NCI-H2081 treated with DMSO at 0.1 percent for 48 hours (cell line): ENCODE results near the gene TSC22D1.
"Not testable (repeated sequence)": the region's sequence is repeated elsewhere in the genome, so short reads cannot be mapped to it uniquely, and the experiment has no call there.

ENCODE experiments used
- DNase-seq: peaks from one replicate; lab custom pipeline; 2025; lab: John Stamatoyannopoulos, UW

TSC22D1 gene

DNA sequence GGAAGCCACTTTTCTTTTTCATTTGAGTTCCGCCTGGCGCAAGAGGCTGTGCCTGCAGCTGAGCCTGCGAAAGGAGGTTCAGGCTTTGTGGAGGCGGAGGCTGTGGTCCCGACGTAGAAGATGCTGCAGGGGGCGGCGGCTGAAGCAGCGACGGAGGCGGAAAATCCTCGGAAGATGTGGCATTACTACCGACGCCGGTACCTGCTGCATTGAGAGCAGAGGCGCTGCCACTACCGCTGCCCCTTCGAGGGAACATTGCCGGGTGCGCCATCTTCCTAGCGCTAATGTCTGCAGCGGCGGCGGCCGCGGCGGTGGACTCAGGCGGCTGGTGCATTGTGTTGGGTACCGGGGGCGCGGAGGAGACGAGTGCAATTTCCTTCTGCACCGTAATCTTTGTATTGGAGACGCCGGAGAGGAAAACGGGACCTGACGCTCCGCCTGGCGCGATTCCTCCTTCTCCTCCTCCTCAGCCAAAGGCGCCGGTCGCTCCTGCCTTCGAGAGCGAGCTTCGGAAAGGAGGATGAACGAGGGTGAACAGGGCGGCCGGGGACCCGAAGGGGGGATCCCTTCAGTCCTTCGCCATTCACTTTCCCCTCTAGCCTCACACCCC lies at the start of gene TSC22D1:
TSS of gene TSC22D1 (minus strand) at position 590 of the 610 bp plus-strand sequence. CDS start at position 334, 256 bp downstream.
- DNase-seq: no peak

DNA sequence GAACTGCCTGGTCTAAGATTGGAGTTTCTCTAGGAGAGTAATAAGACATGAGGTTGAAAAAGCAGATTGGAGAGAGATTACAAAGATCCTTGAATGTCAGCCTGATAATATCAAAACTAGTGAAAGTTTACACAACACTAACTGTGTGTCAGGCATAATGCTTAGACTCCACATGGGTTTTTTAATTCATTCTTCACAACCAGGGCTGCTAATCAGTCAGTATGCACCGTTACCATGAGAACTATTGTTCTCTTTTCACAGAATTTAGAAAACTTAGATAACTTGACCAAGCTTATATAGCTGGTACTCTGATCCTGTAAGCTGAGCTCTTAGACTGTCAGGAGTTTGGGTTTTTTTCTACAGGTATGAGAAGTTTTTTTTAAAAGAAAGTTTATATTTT lies 46.6 kb upstream of the TSC22D1 start:
- no peak for DNase-seq

DNA sequence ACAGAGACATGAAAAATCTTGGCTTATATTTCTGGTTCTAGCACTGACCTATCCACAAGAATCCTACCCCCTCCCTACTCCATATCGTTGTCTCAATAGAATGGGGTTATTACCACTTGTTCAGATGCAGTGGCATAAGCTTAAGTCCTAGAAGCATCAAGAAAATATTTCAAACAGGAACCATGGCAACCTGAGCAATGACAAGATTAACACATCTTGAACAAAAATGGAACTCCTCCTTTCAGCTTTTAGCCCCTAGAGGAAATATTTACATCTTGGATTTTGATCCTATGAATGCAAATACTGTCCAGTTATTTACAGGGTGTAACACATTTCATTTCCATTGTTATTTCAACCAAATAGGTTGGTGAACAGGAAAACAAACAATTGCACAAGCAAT lies 46.1 kb upstream of the TSC22D1 start:
- no peak for DNase-seq

DNA sequence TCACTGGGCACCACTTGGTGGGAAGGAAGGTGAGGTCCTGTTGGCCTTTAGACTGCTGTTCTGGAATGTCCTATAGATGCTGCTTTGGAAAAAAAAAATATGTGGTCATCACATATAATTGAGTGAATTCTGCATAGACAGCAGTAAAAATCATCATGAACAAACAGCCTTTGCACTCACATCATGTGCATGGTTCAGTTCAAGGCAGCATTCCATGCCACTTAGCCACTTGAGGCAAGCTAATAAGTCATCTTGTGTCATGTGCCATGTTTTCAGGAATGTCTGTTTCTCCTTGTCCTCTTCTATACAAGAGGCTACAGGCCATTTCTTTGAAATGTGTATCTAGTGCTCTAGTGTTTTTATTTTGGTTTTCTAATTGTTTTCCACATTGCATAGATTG lies 43.9 kb upstream of the TSC22D1 start:
- no peak for DNase-seq

DNA sequence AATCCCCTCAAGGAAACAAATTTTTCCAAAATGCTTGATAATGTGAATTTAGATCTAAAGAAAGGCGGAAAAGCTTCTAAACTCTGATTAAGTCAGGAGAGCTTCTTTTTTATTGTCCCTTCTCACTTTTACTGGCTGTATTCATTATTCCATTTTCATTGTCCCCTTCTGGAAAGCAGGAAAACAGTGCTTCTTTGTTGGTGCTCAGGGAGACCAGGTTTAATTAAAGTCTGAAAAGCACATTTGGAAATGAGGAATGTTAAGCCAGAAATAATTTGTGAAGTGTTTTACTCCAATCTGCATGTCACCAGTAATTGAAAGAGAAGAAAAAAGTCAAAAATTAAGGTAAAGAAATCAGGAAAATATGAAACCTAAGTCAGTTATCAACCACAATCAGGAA lies 43.5 kb upstream of the TSC22D1 start:
- DNase-seq: no peak

DNA sequence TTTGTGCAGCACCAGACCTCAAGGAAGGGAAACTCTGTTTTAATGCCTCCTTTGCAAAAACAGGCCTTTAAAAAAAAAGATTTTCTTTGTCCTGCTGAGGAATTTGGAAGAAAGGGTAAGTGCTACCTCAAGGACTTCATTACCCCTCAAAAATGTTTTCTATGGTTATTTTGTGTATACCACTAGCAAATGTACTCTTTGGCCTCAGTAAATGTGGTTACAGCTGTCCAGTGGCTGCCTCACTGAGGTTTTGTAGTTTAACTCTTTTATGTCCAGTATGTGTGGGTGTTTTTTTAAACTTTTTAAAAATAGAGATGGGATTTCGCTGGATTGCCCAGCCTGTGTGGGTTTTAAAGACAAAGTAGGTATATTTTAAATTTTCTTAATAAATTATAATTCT lies 42.2 kb upstream of the TSC22D1 start:
- DNase-seq: no peak

DNA sequence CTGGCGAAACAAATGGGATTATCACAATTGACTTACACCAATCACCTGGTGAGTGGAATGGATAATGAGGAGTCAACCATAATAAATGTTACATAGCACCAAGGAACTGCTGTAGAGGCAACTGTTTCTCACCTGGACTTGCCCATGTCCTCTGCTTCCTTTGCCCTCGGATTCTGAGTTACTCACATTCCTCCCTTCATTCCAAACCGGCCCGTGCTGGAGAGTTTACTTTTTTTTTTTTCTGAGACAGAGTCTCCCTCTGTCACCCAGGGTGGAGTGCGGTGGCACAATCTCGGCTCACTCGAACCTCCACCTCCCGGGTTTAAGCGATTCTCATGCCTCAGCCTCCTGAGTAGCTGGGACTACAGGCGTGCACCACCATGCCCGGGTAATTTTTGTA lies 41.5 kb upstream of the TSC22D1 start:
- no peak for DNase-seq

DNA sequence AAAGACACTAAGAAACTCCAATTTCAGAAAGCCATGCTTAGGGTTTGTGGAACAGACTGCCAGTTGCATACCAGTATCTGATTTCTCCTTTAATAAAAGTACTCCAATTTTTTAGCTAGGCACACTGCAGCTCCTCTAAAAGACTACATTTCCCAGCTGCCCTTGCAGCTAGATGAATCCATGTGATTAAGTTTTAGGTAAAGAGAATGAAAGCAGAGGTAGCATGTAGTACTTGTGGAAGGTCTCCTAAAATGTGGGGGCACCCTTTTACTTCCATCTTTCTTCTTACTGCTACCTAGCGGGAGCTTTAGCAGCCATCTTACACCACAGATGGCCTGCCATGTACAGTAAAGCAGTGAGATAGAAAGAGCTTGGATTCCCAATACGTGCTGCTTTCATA lies 33.0 kb upstream of the TSC22D1 start:
- no peak for DNase-seq

DNA sequence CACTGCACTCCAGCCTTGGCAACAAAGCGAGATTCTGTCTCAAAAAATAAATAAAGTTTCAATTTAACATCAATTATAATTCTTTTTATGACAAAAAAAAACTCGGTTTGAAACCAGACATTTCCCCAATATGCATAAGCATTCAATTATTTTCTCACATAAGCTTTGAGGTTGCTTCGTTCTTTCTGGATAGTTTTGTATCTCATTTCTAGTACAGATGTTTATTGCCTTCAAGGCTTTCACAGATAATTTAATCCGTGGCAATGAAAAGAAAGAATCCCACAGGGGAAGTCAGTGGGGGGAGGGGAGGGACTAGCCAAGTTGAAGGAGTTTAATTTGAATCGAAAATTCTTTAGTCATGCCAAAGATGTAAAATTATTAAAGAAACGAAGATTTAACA lies 29.6 kb upstream of the TSC22D1 start:
- no peak for DNase-seq

DNA sequence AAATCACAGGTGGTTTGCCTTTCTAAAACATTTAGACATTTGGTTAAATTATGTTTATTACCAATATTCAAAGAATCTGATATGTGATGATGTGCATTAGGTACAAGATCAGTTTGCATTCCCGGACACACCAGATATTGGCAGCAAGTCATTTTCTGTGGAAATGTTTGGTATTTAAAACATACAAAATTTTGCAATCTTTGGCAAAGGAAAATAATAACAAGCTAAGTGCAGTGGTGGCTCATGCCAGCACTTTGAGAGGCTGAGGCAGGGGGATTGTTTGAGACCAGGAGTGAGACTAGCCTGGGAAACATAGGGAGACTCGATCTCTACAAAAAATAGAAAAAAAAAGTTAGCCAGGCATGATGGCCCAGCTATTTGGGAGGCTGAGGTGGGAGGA lies 29.1 kb upstream of the TSC22D1 start:
- no peak for DNase-seq

DNA sequence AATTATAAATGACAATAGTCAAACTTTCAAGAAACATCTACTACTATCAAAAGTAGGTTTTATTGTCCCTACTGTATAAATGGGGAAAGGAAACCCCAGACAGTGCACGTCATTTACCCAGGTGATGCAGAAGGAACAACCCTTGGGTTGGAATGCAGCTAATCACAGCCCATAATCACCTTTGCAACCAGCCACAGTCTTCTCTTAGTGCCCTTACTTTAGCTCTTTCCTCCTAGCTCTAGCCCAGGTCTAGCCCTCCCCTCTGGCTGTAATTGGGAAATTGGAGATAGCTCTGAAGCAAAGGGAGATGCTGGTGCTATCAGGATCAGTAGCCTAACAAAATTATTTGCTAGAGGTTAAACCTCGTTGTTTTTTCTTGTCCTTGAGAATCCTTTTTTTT lies 25.5 kb upstream of the TSC22D1 start:
- no peak for DNase-seq

DNA sequence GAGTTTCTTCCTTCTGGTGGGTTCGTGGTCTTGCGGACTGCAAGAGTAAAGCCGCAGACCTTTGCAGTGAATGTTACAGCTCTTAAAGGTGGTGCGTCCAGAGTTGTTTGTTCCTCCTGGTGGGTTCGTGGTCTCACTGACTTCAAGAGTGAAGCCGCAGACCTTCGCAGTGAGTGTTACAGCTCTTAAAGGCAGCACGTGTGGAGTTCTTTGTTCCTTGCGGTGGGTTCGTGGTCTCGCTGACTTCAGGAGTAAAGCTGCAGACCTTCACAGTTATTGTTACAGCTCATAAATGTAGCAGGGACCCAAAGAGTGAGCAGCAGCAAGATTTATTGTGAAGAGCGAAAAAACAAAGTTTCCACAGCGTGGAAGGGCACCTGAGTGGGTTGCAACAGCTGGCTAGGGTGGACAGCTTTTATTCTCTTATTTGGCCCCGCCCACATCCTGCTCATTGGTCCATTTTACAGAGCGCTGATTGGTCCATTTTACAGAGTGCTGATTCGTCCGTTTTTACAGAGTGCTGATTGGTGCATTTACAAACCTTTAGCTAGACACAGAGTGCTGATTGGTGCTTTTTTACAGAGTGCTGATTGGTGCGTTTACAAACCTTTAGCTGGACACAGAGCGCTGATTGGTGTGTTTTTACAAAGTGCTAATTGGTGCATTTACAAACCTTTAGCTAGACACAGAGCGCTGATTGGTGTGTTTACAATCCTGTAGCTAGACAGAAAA lies 17.9 kb upstream of the TSC22D1 start:
- not testable (repeated sequence) for DNase-seq

DNA sequence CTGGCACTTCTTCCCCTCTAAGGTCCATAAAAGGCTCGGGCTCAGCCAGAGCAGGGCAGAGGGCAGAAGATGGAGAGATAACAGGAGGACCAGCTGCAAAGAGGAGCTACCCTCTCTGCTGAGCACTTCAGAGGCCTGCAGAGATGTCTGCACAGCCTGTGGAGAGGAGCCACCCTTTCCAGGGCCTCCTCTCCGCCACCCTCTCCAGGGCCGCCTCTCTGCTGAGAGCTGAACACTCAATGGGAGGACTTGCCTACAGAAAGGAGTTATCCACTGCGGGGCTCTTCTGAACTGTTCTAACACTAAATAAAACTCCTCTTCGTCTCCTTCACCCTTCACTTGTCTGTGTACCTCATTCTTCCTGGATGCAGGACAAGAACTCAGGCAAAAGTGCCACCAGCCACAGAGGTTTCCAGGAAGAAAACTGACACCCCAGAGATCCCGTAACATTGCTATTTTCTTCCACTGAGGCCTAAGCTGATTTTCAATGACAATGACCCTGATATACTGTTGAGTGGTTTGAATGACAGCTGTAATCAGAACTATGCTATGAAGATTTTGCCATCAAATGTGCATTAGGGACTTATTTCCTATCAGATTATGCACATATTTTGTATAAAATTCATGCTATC lies 16.2 kb upstream of the TSC22D1 start:
- DNase-seq: no peak

DNA sequence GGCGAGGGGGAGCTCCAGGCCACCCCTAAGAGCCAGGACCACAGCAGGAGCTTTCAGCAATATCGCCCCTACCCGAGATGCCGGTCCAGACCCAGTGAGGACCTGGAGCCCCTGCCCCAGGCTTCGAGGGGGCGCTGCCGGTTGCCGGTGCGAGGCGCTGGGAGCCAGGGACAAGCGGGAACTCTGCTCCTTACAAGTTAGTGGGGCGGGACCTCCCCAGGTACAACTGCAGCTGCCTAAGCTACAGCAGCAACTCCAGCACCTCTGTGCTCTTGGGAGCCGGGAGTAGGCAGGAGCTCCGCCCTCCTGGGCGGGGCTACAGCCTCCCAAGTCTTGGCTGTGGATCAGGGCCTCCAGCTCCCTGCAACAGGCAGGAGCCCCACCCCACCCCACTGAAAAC lies 15.2 kb upstream of the TSC22D1 start:
- no peak for DNase-seq

DNA sequence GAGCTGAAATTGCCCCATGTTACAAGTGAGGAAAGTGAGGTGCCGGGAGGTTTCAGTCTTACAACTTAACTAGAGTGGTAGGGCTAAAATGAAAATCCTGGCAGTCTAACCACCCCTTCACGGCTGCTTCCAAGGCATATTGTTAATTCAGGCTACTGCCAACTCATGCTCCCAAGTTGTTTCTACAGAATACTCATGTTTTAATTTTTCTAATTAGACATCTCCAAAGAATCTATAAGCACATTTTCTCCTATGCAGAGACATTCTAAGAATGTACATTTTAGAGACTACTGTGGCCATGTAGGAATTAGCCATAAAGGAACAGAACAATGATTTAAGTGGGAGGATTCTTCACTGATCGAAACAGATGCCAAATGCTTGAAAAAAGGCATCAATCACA lies 7.0 kb upstream of the TSC22D1 start:
- DNase-seq: no peak

DNA sequence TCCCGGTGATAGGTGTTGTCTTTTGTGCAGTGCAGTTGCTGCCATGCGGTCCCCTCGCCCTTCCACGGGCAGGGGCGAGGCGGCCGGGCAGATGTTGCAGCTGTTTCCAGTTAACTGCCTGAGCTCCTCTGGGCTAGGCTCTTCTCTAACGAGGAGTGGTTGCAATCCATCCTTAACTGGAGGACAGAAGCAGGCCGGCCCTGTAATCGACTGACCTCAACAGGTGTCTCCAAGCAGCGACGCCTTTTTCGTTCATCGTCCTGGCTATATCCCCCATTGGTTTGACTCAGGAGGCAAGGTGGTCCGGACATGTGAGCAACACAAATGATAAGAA lies 1.9 kb upstream of the TSC22D1 start:
- DNase-seq: no peak

DNA sequence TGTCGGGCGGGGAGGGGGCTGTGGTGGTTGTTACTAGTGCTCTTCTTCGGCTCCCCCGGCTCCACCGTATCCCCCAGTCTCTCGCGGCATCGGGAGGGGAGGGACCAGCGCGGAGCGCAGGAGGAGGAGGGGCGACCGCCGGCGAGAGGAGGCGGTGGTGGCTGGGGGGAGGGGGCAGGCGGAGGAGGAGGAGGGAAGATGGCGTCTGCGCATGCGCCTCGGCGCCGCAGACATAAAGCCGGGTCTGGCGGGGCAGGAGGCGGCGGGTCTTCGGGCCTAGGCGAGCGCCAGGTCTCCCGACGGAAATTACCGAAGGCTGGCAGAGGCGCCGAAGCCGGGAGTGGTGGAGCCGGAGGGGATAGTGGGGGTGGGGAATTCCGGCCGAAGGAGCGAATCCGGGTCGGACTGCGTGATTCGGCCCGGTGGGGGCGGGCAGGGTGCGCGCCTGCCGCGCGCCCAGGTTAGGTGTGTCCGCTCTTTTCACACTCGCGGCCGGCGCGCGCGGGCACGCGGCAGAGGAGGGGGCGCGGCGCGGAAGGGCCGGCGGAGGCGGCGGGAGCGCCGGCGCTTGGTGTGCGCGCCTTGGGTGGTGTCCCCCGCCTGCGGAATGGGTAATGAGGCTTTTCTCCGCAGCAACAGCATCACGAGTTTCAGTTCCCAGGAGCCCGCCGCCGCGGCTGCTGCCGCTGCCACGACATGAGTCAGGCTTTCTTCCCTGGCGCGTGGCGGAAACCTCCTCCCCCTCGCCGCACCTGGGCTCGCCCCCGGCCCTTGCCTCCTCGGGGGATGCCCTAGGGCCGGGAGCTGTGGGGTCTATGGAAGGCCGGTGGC lies 1.3 kb upstream of the TSC22D1 start:
- peak; percentile 75 for DNase-seq

DNA sequence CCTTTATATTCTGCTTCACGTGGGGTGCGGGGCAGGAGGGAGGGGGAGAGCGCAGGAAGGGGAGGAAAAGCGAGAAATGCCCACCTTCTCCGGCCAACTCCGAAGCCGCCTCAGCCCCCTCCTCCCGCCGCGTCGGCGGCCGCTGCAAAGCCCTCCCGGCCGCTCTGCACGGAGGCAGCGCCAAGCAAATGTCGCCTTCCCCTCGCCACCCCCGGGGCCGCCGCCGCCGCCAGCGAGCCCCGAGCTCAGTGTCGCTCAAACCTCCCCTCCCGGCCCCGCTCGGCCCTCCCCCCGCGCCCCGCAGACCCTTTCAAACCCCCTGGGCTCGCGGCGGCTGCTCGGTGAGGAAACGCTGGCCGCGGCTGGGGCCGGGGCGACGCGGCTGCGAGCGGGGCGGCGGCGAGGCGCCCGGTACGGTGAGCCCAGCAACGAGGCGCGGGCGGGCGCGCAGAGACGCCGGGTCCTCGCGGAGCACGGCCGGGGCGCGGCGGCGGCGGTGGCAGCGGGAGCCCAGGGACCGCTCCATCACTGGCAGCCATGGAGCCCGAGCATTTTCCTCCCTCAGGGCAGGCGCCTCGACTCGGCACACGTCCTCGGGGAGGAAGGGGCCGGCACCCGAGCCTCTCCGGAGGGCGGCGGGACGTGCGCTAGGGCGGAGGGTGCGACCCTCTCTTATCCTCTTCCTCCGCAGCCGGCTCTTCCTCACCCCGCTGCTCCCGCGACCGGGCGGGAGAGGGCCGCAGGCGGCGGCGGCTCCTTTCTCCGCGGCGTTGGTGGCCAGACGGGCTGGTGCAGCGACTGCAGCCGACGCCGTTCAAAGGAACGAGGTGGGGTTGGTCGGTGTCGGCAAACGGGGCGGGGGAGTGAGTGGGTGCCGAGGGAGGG lies 463 bp upstream of the TSC22D1 start:
- no peak for DNase-seq

DNA sequence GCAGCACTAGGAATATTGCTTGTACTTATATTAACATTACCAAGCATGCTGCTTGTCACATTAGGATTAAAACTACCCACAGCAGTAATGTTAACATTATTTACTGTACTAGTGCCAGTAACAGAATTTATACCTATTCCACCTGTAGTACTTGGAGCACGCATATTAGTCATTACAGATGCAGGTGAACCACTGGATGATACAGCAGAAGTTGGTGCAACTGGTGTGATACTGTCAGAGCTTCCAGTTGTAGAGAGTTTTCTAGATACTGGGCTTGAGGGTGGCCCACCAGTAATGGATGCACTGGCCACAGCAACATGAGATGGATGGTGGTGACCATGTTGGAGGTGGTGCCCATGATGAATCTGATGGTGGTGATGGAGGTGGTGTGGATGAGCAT lies 1.1 kb downstream of the TSC22D1 start:
- no peak for DNase-seq

DNA sequence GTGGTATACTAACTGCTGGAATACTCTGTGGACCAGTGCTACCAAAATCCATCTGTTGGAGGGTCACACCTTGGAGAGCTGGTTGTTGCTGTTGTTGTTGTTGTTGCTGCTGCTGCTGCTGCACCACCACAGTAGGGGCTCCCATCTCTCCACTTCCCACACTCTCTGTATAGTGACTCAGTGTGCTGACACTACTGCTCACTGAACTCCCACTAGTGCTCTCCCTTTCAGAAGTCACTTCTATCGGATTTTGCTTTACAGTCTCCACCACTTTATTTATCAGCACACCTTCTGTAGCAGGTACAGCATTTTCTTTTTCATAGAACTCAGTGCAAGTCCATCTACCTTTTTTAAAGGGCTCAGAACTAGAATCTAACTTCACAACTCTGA lies 1.7 kb downstream of the TSC22D1 start:
- no peak for DNase-seq

DNA sequence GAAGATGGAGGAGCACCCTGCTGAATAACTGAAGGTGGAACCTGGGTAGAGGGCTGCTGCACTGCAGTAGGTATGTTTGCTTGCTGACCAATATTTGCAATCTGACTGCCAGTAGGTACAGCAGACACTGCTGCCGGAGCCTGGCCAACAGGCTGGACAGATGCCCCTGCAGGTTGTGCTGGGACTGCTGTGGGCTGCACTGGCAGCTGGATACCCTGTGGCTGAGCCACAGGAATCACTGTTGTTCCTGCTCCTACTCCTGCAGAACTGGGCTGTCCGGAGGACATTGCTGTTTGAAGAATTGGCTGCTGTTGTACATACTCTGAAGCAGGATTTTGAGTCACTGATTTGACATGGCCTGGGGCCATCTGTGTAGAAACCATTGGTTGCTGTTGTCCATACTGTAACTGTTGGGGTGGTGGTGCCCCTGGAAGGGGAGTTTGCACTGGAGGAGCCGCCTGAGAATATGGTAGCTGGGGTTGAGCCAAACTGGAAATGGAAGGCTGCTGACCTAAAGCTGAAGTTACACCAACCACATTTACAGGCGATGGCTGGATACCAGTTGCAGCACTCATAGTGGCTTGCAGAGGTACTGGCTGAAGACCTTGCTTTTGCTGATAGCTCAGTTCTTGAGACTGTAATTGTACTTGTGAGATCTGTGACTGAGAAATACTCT lies 2.2 kb downstream of the TSC22D1 start:
- peak; percentile 24 for DNase-seq
